Adrenal gland (tissue), 12 donors: Measurements from ENCODE around the gene DIAPH2. TPM values are rescaled to one million over a fixed set of nuclear protein-coding genes. Genes with fewer than 3 reads are reported as not detected.

Experiments used
- DNase-seq, 7 donors: peaks; one replicate each; pipeline ENCODE4 v3.0.0-alpha.2; 2019 to 2020
- H3K27ac ChIP-seq, 5 donors: fragments of 200-600 bp; sonication (generic) in 4 of 5; 1 replicate in 3 of 5; 2 replicates in 2 of 5; pipeline versions ENCODE4 v1.5.1 to v1.8.0; 2016 to 2020; ENCODE audit warnings: mild to moderate bottlenecking in 1 of 5
- H3K27me3 ChIP-seq: fragments of 200-600 bp; 2 replicates; pipeline ENCODE4 v1.8.0; 2021
- H3K36me3 ChIP-seq, 2 donors: fragments of 200-600 bp; replicated peaks in 1 of 2; 1 replicate in 1 of 2; 2 replicates in 1 of 2; pipeline versions ENCODE4 v1.5.1 to v1.8.0; 2018 to 2022
- H3K4me1 ChIP-seq, 2 donors: fragments of 200-600 bp; replicated peaks in 1 of 2; 1 replicate in 1 of 2; 2 replicates in 1 of 2; pipeline versions ENCODE4 v1.5.1 to v1.8.0; 2018 to 2021
- H3K4me3 ChIP-seq, 4 donors: fragments of 200-600 bp; sonication (generic) in 3 of 4; one replicate each; pipeline ENCODE4 v1.5.1; 2016 to 2018
- H3K9me3 ChIP-seq, 3 donors: fragments of 200-600 bp; sonication (generic) in 1 of 3; replicated peaks in 1 of 3; 1 replicate in 2 of 3; 2 replicates in 1 of 3; pipeline versions ENCODE4 v1.5.1 to v1.8.0; 2016 to 2021
- POLR2A ChIP-seq, 2 donors: fragments of 450-650 bp; IDR thresholded peaks; one replicate each; pipeline ENCODE4 v1.6.1; 2017; ENCODE audit warnings: antibody characterized with exemption in 2 of 2, mild to moderate bottlenecking in 2 of 2, moderate library complexity in 1 of 2
- WGBS, 4 donors: extraction: QIAGEN DNeasy Blood & Tissue Kit in 2 of 4; methylation state at CpG; one replicate each; pipeline versions ENCODE4 v1.1.5 to v1.1.7; 2013 to 2017; 5-methylcytosine and 5-hydroxymethylcytosine counted together
- intact Hi-C, 2 donors: fragments of 100-400 bp; cut with DNase I; formaldehyde crosslinking; loops; one replicate each; pipeline versions ENCODE4 v1.14.1 to v1.15.0; 2022 to 2023
- polyA plus RNA-seq, 3 donors: library from polyadenylated mRNA; stranded (reverse); fragments of 200-250 nt in 2 of 3; fragments of 350-450 nt in 1 of 3; fragmentation: Illumina TruSeq in 1 of 3; extraction: RNeasy Lipid Tissue Mini Kit (QIAGEN cat#74804) in 1 of 3; gene quantifications; one replicate each; pipeline ENCODE4 v1.2.3, GENCODE V29; 2013 to 2014
- total RNA-seq, 9 donors: library from RNA; depleted of rRNA in 4 of 9; stranded (reverse); fragments of >200 nt in 4 of 9; fragments of 120-200 nt in 1 of 9; fragmentation: NEBNext Ultra II Directional in 1 of 9; extraction: Animal tissue kit (Norgen Biotek cat#: 25700) in 1 of 9; gene quantifications; one replicate each; pipeline versions ENCODE4 v1.1.0 to v1.2.4, GENCODE V29; 2013 to 2023
- TF ChIP-seq, protein P1 (sequence below), 6 experiments: fragments of 450-650 bp in 4 of 6; fragments of 200-600 bp in 2 of 6; sonication (generic) in 1 of 6; IDR thresholded peaks; 1 replicate in 5 of 6; 2 replicates in 1 of 6; pipeline versions ENCODE4 v1.5.1 to v1.8.0; 2016 to 2021; ENCODE audit warnings: antibody characterized with exemption in 6 of 6, mild to moderate bottlenecking in 2 of 6, moderate library complexity in 1 of 6
- donor health status: healthy with polysubstance abuse.
- donor health status: Bipolar disorder and iron deficiency.
- donor health status: DM: yes; HTN: yes; CAD: no.
- donor health status: DM: no; HTN: no; CAD: no.
- donor health status: DM: no; HTN: no; CAD: no.
- donor health status: DM: yes; HTN: yes; CAD: no.

DIAPH2 gene
- total and polyA plus RNA-seq, 12 donors, result 3.2 to 33.3 (median 12.3) TPM

DNA sequence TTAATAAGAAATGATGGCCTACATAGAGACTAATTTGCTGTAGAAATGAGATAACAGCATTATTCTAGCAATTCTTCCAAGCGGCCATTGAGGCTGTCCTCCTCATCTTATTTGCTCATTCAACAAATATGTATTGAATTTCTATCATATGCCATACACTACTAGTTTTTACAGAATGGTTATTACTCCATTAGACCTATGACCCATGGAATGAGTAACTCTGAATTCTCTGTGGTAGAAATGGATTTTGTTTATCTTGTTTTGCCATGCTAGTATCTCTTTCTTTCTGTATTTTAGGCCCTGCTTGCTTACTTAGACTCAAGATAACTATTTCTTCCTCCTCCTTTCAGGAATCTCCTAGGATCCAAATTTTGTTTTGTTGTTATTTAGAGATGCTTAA, 302.6 kb downstream of the DIAPH2 start:
- intact Hi-C loops, result no loop called here
- no peak for TF ChIP-seq POLR2A (IDR thresholded peaks at IDR 0.05)
- TF ChIP-seq, protein P1, sequence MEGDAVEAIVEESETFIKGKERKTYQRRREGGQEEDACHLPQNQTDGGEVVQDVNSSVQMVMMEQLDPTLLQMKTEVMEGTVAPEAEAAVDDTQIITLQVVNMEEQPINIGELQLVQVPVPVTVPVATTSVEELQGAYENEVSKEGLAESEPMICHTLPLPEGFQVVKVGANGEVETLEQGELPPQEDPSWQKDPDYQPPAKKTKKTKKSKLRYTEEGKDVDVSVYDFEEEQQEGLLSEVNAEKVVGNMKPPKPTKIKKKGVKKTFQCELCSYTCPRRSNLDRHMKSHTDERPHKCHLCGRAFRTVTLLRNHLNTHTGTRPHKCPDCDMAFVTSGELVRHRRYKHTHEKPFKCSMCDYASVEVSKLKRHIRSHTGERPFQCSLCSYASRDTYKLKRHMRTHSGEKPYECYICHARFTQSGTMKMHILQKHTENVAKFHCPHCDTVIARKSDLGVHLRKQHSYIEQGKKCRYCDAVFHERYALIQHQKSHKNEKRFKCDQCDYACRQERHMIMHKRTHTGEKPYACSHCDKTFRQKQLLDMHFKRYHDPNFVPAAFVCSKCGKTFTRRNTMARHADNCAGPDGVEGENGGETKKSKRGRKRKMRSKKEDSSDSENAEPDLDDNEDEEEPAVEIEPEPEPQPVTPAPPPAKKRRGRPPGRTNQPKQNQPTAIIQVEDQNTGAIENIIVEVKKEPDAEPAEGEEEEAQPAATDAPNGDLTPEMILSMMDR (IDR thresholded peaks at IDR 0.05), result no peak
- 76 to 100% (median 92%) methylated on average over 1 of the region's 1 CpG for WGBS, 4 donors

DNA sequence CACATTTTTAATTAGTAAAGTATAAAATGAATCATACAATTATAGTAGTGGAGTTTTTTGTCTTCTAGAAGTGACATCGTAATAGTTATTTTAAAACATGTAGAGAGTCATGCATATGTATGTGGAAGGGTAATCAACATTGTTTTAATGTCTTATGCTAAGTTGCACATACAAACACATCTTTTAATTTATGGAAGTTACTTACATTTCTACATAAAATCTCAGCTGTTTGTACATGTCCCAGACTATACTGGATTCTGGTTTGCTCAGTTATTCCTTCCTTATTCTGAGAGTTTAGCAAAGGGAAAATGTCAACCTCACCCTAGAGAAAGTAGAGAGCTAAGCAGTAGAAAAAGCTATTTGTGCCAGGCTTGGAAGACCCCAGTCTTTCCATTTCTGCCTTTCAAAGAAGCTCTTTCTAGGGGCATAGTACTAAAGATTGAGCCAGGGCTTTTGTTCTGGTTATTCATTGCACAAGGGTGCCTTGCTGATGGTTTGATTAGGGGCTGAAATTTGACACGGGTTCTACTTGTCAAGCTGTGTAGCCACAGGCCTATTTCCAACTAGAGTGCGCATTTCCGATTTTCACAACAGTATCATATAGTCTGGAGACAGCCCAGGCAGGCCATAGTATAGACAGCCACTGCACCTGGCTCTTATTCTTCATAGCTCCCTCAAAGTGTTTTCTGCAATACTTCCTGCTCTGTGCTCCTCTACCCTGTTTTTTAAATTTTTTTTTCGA, 305.4 kb downstream of the DIAPH2 start:
- no peaks in the 10 kb centered on the region for H3K4me1 ChIP-seq
- 79 to 93% (median 86%) methylated on average over 5 of the region's 5 CpGs for WGBS, 4 donors
- TF ChIP-seq, protein P1 (IDR thresholded peaks at IDR 0.05), result no peak
- TF ChIP-seq POLR2A (IDR thresholded peaks at IDR 0.05), result no peak
- H3K9me3 ChIP-seq, result no peaks in the 10 kb centered on the region
- DNase-seq, result no peak
- intact Hi-C loops, result no loop called here
- no peak overlapping the region for H3K4me3 ChIP-seq
- H3K27ac ChIP-seq, result no peak overlapping the region
- no peaks in the 10 kb centered on the region for H3K27me3 ChIP-seq
- H3K36me3 ChIP-seq, result no peaks in the 10 kb centered on the region

More for the DNA sequence above, 302.6 kb downstream of the DIAPH2 start:
- Histone ChIP-seq H3K4me3 (no peak overlapping the region), H3K9me3 (no peaks in the 10 kb centered on the region), H3K27ac (no peak overlapping the region), H3K36me3 (no peaks in the 10 kb centered on the region), H3K27me3 (no peaks in the 10 kb centered on the region), H3K4me1 (no peaks in the 10 kb centered on the region)
- DNase-seq, result no peak

DNA sequence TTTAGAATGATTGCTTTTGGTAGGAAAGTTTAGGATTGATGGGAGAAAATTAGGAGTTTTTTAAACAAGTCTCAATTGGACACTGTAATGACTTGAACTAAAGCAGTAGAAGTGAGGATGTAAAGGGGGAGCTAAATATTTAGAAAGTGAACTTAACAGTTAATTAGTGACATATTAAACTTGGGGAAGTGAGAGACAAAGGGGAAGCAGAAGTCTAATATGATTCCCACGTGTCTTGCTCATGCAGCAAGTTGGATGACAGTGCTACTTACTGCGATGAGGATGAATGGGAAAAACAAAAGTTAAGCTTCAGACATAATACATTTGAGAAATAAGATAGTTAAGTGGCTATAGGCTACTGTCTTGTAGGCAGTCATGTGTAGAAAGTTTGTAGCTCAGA, 309.5 kb downstream of the DIAPH2 start:
- intact Hi-C loops, result no loop called here
- TF ChIP-seq, protein P1 (IDR thresholded peaks at IDR 0.05), result no peak
- no peak for TF ChIP-seq POLR2A (IDR thresholded peaks at IDR 0.05)
- Histone ChIP-seq H3K9me3 (no peaks in the 10 kb centered on the region), H3K4me1 (no peaks in the 10 kb centered on the region), H3K27ac (no peak overlapping the region), H3K36me3 (no peaks in the 10 kb centered on the region), H3K27me3 (no peaks in the 10 kb centered on the region), H3K4me3 (no peak overlapping the region)
- DNase-seq, result no peak
- 80 to 89% (median 82%) methylated on average over 2 of the region's 2 CpGs for WGBS, 4 donors

DNA sequence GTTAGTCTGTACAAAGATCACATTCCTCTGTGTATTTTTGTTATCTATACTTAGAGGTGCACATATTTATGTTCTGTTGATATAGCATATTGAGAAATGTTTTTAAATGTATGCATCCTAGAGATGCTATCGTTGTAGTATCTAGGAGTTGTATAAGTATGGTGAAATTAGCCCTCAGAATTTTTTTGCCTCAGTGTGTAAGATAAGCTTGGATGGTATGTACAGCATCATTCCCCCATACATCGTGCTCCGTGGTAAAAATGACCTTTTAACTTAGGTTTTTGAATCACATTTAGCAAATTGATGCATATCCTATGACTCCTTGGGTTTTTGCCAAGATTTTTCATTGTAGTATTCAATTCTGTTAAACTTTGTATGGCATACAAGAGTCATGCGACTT, 312.6 kb downstream of the DIAPH2 start:
- H3K9me3 ChIP-seq, result no peaks in the 10 kb centered on the region

More for the DNA sequence above, 312.6 kb downstream of the DIAPH2 start:
- Histone ChIP-seq H3K4me1 (no peaks in the 10 kb centered on the region), H3K27me3 (no peaks in the 10 kb centered on the region), H3K4me3 (no peak overlapping the region), H3K36me3 (no peaks in the 10 kb centered on the region), H3K27ac (no peak overlapping the region)
- intact Hi-C loops, result no loop called here
- 73 to 84% (median 77%) methylated on average over 4 of the region's 4 CpGs for WGBS, 4 donors
- TF ChIP-seq, protein P1 (IDR thresholded peaks at IDR 0.05), result no peak
- no peak for TF ChIP-seq POLR2A (IDR thresholded peaks at IDR 0.05)
- DNase-seq, result no peak
